ENCODE results near the gene NPSR1. TPM values are rescaled to one million over a fixed set of nuclear protein-coding genes. Genes with fewer than 3 reads are reported as not detected.

The NPSR1 gene
- total and polyA plus RNA-seq, 2 experiments from 2014 or later, result not detected

DNA sequence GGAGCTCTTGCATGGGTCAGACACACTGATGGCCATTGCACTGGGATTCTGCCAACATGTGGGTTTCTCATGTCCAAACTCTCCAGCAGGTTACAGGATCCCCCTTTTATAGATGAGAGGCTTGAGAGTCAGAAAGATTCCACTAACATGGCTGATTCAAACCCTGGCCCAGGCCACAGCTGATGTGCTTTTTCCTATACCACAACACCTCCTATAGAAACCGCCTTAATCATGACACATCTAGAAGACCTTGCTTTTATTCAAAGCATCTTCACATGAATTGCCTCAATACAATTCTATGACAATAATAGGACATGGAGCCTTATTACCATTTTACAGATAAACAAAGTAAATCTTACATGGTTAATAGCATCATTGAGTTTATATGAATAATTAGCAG, 190.7 kb downstream of the NPSR1 start:
- DNase-seq (ENCODE audit: low spot score), result no peak
- H3K27me3 ChIP-seq, result no peaks in the 10 kb centered on the region
- no peaks in the 10 kb centered on the region for H3K79me2 ChIP-seq
- TF ChIP-seq, protein P1, sequence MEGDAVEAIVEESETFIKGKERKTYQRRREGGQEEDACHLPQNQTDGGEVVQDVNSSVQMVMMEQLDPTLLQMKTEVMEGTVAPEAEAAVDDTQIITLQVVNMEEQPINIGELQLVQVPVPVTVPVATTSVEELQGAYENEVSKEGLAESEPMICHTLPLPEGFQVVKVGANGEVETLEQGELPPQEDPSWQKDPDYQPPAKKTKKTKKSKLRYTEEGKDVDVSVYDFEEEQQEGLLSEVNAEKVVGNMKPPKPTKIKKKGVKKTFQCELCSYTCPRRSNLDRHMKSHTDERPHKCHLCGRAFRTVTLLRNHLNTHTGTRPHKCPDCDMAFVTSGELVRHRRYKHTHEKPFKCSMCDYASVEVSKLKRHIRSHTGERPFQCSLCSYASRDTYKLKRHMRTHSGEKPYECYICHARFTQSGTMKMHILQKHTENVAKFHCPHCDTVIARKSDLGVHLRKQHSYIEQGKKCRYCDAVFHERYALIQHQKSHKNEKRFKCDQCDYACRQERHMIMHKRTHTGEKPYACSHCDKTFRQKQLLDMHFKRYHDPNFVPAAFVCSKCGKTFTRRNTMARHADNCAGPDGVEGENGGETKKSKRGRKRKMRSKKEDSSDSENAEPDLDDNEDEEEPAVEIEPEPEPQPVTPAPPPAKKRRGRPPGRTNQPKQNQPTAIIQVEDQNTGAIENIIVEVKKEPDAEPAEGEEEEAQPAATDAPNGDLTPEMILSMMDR (IDR thresholded peaks at IDR 0.05; ENCODE audit: poor library complexity), result no peak
- TF ChIP-seq EZH2 (IDR thresholded peaks at IDR 0.05; ENCODE audit: borderline replicate concordance) (no peak), EZH2phosphoT487 (IDR thresholded peaks at IDR 0.05; ENCODE audit: low read depth, severe bottlenecking, unreplicated experiment) (no peak)
- WGBS (ENCODE audit: low lambda C conversion rate, missing lambda C conversion rate), result 93% methylated on average over 1 of the region's 1 CpG
- H3K4me2 ChIP-seq, result no peak overlapping the region
- H2AFZ ChIP-seq, result no peak overlapping the region
- H3K27ac ChIP-seq, result no peak overlapping the region
- H4K20me1 ChIP-seq (ENCODE audit: insufficient read depth, poor library complexity, severe bottlenecking), result no peaks in the 10 kb centered on the region
- no peaks in the 10 kb centered on the region for H3K36me3 ChIP-seq (replicated peaks; ENCODE audit: insufficient read depth, low read depth)
- H3K4me1 ChIP-seq (ENCODE audit: insufficient read depth), result no peaks in the 10 kb centered on the region
- no peak overlapping the region for H3K4me3 ChIP-seq
- no peaks in the 10 kb centered on the region for H3K9me3 ChIP-seq (ENCODE audit: low read depth)
- no peaks in the 10 kb centered on the region for H3K9me2 ChIP-seq (replicated peaks; ENCODE audit: insufficient read depth)

DNA sequence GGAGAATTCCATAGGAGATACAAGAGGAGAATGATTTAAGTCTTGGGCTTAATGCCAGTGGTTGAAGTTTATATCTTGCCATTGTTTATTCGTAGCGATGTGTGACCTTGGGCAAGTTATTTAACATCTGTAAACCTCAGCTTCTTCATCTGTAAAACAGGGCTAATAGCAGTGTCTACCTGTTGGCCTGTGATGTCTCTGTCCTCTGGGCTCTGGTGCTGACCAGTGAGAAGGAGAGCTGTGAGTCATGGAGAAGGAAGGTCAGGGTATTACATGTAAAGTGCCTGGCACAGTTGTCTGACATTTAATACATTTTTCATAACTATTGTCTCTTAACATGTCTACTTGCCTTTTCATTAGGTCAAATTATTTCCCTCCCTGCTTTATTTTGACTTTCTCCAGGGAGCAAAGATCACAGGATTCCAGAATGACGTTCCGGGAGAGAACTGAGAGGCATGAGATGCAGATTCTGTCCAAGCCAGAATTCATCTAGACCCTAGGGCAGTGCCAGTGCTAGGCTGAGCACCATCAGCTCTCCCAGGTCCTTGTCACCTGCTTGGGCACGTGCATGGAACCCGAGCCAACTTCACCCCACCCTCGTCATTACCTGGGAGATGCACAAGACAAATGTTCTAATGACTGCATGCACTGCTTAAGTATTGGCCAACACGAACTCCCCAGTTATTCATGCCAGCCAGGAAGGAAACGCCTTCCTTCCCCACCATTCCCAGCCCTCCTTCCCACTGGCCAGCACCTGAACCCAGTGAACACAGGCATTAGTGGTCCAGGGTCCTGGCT, 191.3 kb downstream of the NPSR1 start:
- Histone ChIP-seq H3K9me3 (ENCODE audit: low read depth) (no peaks in the 10 kb centered on the region), H3K27me3 (no peaks in the 10 kb centered on the region), H2AFZ (no peak overlapping the region), H3K36me3 (replicated peaks; ENCODE audit: insufficient read depth, low read depth) (no peaks in the 10 kb centered on the region), H3K27ac (no peak overlapping the region), H3K4me1 (ENCODE audit: insufficient read depth) (no peaks in the 10 kb centered on the region), H3K9me2 (replicated peaks; ENCODE audit: insufficient read depth) (no peaks in the 10 kb centered on the region), H3K4me2 (no peak overlapping the region), H3K4me3 (no peak overlapping the region), H4K20me1 (ENCODE audit: insufficient read depth, poor library complexity, severe bottlenecking) (no peaks in the 10 kb centered on the region), H3K79me2 (no peaks in the 10 kb centered on the region)
- TF ChIP-seq EZH2 (IDR thresholded peaks at IDR 0.05; ENCODE audit: borderline replicate concordance) (no peak), EZH2phosphoT487 (IDR thresholded peaks at IDR 0.05; ENCODE audit: low read depth, severe bottlenecking, unreplicated experiment) (no peak)
- TF ChIP-seq, protein P1 (IDR thresholded peaks at IDR 0.05; ENCODE audit: poor library complexity), result no peak
- DNase-seq (ENCODE audit: low spot score), result no peak
- 90% methylated on average over 9 of the region's 9 CpGs for WGBS (ENCODE audit: low lambda C conversion rate, missing lambda C conversion rate)

DNA sequence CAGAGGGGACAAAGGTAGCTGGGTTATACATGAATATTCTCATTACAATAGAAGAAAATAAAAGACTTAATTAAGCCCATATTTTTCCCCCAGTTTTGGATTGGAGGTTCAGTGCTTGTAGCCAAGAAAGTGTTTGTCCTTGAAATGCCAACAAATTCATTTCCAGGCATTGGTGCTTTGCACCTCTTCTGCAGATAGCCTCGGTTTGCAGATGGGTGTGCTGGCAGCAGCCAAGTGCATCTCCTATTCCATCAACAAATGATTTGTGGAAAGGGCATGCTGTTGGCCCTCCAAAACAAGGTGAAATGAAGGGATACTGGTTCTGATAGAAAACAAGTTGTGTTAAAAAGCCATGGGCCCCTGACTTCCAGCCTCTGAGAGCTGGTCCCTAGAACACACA, 192.0 kb downstream of the NPSR1 start:
- Histone ChIP-seq H3K36me3 (replicated peaks; ENCODE audit: insufficient read depth, low read depth) (no peaks in the 10 kb centered on the region), H4K20me1 (ENCODE audit: insufficient read depth, poor library complexity, severe bottlenecking) (no peaks in the 10 kb centered on the region), H2AFZ (no peak overlapping the region), H3K79me2 (no peaks in the 10 kb centered on the region), H3K4me1 (ENCODE audit: insufficient read depth) (no peaks in the 10 kb centered on the region), H3K27me3 (no peaks in the 10 kb centered on the region), H3K4me2 (no peak overlapping the region), H3K9me3 (ENCODE audit: low read depth) (no peaks in the 10 kb centered on the region), H3K4me3 (no peak overlapping the region), H3K27ac (no peak overlapping the region), H3K9me2 (replicated peaks; ENCODE audit: insufficient read depth) (no peaks in the 10 kb centered on the region)
- WGBS (ENCODE audit: low lambda C conversion rate, missing lambda C conversion rate), result 88% methylated on average over 1 of the region's 1 CpG
- TF ChIP-seq EZH2 (IDR thresholded peaks at IDR 0.05; ENCODE audit: borderline replicate concordance) (no peak), EZH2phosphoT487 (IDR thresholded peaks at IDR 0.05; ENCODE audit: low read depth, severe bottlenecking, unreplicated experiment) (no peak)
- TF ChIP-seq, protein P1 (IDR thresholded peaks at IDR 0.05; ENCODE audit: poor library complexity), result no peak
- no peak for DNase-seq (ENCODE audit: low spot score)

Data from hepatocyte (in vitro differentiated cells).